Activated CD4-positive, CD25-positive, alpha-beta regulatory T cell (primary cell): ENCODE measurements around the gene ST6GALNAC4.

ENCODE experiments used
- DNase-seq, 4 experiments: peaks; one replicate each; lab custom pipeline; 2025; lab: John Stamatoyannopoulos, UW

Gene ST6GALNAC4

GRCh38 chr9:127930231-127931091, 13.6 kb upstream of the ST6GALNAC4 start, which contains the start of gene PIP5KL1:
TSS of gene PIP5KL1 (minus strand) at chr9:127930777. CDS start at chr9:127930752, 25 bp downstream.
- peak; percentile 39 to 55 (median 46) for DNase-seq

DNA sequence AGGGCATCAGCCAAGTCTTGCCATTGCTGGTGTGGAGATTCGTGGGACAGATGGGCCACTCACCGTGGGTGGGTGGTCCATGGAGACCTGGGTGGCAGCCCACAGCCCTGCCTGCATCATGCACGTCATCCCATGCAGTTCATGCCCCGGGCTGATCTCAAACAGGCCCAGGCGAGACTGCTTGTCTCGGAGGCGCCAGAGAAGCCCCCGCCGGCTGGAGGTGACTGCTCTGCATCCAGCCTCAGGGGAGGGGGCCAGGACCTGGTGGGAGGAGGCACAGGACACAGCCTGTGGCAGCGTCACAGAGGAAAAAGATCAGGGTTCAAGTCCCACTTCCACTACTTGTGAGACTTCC, 12.8 kb upstream of the ST6GALNAC4 start:
- no peak for DNase-seq

DNA sequence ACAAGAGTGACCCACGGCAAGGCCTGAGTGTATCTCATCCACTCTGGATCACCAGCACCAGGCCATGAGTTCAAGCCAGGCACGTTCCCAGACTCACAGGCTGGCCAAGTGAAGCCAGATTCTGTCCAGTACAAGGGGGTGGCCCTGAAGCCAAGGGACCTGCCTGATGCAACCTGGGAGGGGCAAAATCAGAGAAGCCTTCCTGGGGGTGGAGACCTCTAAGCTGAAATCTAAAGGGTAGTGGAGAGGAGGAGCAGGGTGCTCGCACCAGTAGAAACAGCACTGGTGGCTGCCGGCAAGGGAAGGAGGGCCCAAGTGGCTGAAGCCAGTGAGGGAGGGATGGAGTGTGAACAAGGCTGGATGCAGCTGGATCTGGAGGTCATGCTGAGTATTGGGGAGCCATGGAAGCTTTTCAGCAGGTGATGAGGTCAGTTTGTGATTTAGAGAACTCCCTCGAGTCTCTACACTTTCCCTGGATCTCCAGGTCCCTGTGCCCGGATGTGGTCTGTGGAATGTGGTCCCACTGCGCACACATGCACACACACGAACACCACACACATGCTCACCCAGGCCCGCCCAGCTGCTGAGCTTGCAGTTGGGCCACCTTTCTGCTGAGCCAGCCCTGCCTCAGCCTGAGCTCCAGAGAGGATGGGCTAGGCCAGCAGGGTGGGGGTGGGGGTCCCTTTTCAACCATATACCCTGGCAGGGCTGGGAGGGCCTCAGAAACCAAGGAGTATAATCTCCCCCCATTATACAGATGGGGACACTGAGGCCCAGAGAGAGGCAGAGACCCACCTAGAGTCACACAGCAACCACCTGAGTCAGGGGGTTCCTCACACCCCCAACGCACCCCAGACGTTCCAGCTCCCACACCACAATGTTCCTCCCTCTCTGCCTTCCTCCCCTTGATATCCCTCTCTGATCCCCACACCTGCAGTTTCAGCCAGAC, 12.1 kb upstream of the ST6GALNAC4 start:
- no peak for DNase-seq

DNA sequence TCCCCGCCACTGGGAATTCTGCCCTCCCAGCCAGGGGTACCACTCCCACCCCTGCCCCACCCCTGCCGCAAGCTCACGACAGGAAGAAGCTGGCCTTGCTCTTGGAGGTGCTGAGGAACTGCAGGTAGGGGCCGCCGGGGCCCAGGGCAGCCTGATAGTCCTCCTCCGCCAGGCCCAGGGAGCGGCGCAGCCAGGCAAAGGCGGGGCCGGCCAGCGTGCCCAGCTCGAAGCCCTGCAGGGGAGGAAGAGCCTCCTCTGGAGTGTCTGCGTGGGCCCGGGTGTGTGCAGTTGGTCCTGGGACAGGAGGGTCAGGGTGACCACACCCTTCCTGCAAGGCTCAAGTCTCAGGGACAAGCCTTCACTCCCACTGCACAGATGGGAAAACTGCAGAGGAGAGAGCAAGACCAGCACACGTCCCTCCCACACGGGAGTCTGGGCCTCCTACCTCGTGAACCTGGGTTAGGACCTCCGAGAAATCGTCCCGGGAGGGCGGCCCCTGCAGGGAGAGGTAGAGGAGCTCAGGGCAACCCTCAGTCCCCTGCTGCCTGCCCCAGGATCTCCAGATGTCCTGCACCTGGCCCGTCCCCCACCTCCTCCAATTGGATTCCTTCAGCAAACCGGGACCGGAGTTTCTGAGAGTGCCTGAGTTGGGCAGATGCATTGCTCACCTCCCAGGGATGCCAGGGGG, 11.3 kb upstream of the ST6GALNAC4 start:
- DNase-seq: no peak

- DNase-seq: peak; percentile 40 to 70 (median 58)
Observed at GRCh38 chr9:127927201-127927987, 10.6 kb upstream of the ST6GALNAC4 start.

DNA sequence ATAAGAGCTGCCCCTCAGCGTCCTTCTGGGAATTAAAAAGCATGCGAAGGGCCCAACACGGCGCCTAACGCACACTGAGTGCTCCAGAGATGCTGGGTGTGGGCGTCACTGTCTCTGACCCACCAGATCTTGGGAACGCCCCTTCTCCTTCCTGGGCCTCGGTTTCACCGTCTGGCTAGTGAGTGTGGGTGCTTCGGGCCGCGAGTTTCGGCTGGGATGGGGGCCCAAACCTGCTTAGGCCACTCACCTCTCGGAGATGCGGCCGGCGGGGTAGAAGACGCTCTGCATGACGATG, 10.0 kb upstream of the ST6GALNAC4 start:
- no peak for DNase-seq

- no peak for DNase-seq
Observed at GRCh38 chr9:127925959-127926905, 9.4 kb upstream of the ST6GALNAC4 start.

DNA sequence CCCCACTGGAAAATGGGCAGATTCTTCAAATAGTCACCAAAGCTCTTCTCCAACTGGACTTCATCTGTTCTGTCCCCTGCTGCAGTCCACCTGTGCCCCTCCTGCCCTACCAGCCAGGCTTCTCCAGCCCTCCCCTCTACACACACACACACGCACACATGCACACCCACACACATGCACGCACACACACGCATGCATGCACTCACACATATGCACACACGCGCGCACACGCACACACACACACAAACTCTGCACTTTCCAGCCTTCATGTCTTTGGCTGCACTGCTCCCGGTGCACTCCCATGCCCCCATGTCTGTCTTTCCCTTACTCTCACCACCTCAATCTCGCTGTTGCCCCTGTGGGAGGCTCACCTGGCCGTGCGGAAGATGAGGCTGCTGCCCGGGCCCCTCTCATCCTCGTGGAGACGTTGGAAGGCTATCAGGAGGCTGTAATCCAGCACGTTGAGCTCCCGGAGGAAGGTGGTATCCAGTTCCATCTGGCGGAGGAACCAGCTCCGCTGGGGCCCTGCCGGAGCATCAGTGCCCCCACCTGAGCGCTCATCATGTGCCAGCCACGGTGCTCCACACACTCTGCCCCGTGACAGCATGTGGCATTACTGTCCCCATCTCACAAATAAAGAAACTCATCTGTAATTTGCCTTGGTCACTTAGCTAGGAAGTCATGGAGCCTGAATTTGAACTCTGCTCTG, 8.0 kb upstream of the ST6GALNAC4 start:
- DNase-seq: no peak

DNA sequence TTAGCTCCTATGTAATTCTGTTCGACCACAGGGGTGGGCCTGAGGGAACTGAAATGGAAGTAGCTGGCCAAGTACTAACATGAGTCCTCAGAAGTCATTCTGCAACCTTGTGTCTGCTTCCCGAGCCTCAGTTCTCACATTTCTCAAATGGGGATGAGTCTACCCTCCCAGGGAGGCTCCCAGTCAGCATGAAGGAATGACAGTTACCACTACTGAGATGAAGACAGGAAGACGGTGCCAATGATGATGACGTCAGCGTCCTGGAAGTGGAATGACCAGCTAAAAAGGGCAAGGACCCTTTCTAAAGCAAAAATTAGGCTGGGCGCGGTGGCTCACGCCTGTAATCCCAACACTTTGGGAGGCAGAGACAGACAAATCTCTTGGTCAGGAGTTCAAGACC, 6.9 kb upstream of the ST6GALNAC4 start:
- no peak for DNase-seq

GRCh38 chr9:127923046-127923445, 6.2 kb upstream of the ST6GALNAC4 start:
- no peak for DNase-seq

DNA sequence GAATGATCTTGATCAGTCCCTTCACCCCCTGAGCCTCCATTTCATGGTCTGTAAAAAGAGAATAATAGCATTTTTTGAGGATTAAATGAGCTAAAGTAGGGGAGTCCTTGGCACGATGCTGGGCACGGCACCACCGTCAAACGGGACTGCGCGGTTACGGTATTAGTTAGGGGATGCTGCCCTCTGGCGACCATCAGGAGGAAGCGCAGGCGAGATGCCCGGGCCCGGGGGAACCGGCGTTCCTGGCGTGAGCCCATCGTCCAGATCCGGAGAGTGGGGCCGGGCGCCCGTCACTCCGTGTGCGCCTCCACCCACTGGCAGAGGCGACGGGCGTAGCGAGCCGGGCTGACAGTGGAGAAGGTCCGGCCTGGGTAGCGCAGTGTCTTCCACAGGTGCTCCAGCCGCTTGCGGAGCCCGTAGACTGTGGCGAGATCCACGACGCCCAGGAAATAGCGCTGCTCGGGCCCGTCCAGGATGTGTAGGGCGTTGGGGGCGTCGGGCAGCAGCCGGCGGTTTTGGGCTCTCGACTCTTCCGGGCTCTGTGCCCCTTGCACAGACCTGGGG, 4.8 kb upstream of the ST6GALNAC4 start:
- DNase-seq: peak; percentile 51 to 74 (median 56)

GRCh38 chr9:127920794-127921193, 4.0 kb upstream of the ST6GALNAC4 start:
- DNase-seq: no peak

DNA sequence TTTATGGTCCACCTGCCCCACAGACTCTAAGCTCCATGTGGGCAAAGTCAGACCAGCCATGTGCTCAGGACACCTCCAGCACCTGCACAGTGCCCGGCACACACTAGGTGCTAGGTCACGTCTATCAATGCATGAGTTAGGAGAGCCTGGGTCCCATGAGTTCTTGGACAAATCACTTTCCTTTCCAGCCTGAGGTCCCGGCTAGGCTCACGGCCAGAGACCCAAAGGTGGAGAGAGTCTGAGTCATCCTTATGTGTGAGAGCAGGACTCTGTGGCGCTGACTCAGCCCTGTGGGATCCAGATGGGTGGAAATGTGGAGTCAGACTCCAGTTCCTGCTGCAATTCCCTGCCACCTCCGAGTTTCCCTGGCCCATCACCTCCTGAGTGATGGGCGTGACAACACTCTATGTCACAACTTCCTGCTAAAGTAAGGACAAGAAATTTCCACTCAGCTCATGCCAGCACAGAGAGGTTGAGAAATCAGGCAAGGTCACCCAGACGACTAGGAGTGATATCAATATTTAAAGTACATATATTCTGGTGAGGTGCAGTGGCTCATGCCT, 2.5 kb upstream of the ST6GALNAC4 start:
- DNase-seq: no peak

- no peak for DNase-seq
Observed at GRCh38 chr9:127918183-127919107, 1.6 kb upstream of the ST6GALNAC4 start.

- no peak for DNase-seq
Observed at GRCh38 chr9:127917603-127918002, 762 bp upstream of the ST6GALNAC4 start.

GRCh38 chr9:127915801-127916719, 781 bp downstream of the ST6GALNAC4 start:
- no peak for DNase-seq

DNA sequence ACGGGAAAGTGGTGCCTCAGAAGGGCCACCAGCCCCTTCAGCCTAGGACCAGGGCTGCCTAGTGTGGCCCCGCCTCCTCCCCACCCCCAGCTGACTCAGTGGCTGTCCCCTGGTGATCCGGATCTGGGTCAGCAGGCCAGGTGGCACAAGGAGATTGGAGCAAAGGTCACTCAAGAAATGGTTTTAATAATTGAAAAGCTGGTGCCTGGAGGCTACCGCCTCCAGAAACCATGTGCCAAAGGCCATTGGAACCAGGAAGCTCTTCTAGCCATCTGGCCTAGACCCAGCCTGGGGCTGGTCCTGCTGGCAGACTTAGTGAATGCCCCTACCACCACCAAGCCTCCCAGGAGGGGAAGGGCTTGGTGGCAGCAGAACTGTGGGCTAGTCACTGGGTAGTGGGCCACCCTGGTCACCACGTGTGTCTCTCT, 1.5 kb downstream of the ST6GALNAC4 start:
- no peak for DNase-seq
